Right lobe of liver (tissue), 6 donors: Measurements from ENCODE around the gene USP53. TPM values are rescaled to one million over a fixed set of nuclear protein-coding genes. Genes with fewer than 3 reads are reported as not detected.
A peak's percentile ranks its signal among the peaks of the same experiment; 100 is the strongest.

Source experiments
- ATAC-seq, 4 donors: fragments of 200-7000 bp; cut with Tn5 transposase; one replicate each; pipeline ENCODE4 v1.9.1; 2020; ENCODE audit warnings: mild to moderate bottlenecking in 4 of 4, moderate library complexity in 4 of 4
- DNase-seq, 3 donors: peaks; one replicate each; pipeline ENCODE4 v3.0.0-alpha.2; 2020
- H3K27ac ChIP-seq, 3 donors: fragments of 200-600 bp; one replicate each; pipeline ENCODE4 v1.8.0; 2022
- H3K27me3 ChIP-seq, 2 donors: fragments of 200-600 bp; one replicate each; pipeline ENCODE4 v1.8.0; 2022
- H3K36me3 ChIP-seq, 4 donors: fragments of 200-600 bp; sonication (generic) in 1 of 4; one replicate each; pipeline versions ENCODE4 v1.5.1 to v1.8.0; 2017 to 2022; ENCODE audit warnings: control low read depth in 1 of 4
- H3K4me1 ChIP-seq, 4 donors: fragments of 200-600 bp; sonication (generic) in 1 of 4; one replicate each; pipeline versions ENCODE4 v1.5.1 to v1.8.0; 2017 to 2022; ENCODE audit warnings: control low read depth in 1 of 4
- H3K4me3 ChIP-seq, 3 donors: fragments of 200-600 bp; one replicate each; pipeline ENCODE4 v1.8.0; 2022
- H3K9me3 ChIP-seq, 4 donors: fragments of 200-600 bp; sonication (generic) in 1 of 4; one replicate each; pipeline versions ENCODE4 v1.5.1 to v1.8.0; 2017 to 2022; ENCODE audit warnings: control low read depth in 1 of 4
- CTCF ChIP-seq, 4 donors: fragments of 200-600 bp in 3 of 4; fragments of 450-650 bp in 1 of 4; IDR thresholded peaks; one replicate each; pipeline versions ENCODE4 v1.5.1 to v1.8.0; 2016 to 2022; ENCODE audit warnings: antibody characterized with exemption in 4 of 4, mild to moderate bottlenecking in 2 of 4
- POLR2A ChIP-seq: fragments of 450-650 bp; IDR thresholded peaks from one replicate; pipeline ENCODE4 v1.6.1; 2017; ENCODE audit warnings: antibody characterized with exemption, mild to moderate bottlenecking
- WGBS: methylation state at CpG from one replicate; pipeline ENCODE4 v1.1.6; 2018; ENCODE audit warnings: low coverage, low lambda C conversion rate; ENCODE audit not compliant: insufficient coverage; ENCODE audit errors: missing lambda C conversion rate; 5-methylcytosine and 5-hydroxymethylcytosine counted together
- intact Hi-C, 2 donors: fragments of 100-400 bp; cut with DNase I; formaldehyde crosslinking; loops; one replicate each; pipeline versions ENCODE4 v1.11.2 to v1.14.1; 2022
- total RNA-seq, 6 experiments: library from RNA; depleted of rRNA in 2 of 6; stranded (reverse); fragments of >200 nt in 2 of 6; fragmentation: NEBNext Ultra II Directional in 3 of 6; extraction: Animal tissue kit (Norgen Biotek cat#: 25700) in 3 of 6; gene quantifications; one replicate each; pipeline versions ENCODE4 v1.1.0 to v1.2.4, GENCODE V29; 2016 to 2023
- donor health status: DM: no; HTN: yes; CAD: no.
- donor health status: DM: no; HTN: no; CAD: no.
- donor health status: DM: no; HTN: no; CAD: no.
- donor health status: DM: no; HTN: yes; CAD: no.
- donor health status: DM: no; HTN: yes; CAD: no.

USP53 gene
- total RNA-seq, 6 experiments from 2014 or later, result 6.4 to 12.5 (median 8.9) TPM

GRCh38 chr4:119229908-119230687 is 17.6 kb downstream of the USP53 start:
- H3K9me3 ChIP-seq, result no peaks in the 10 kb centered on the region
- TF ChIP-seq POLR2A (no peak), CTCF (IDR thresholded peaks at IDR 0.05) (no peak)
- H3K36me3 ChIP-seq, result no peaks in the 10 kb centered on the region
- 79% methylated on average over 4 of the region's 4 CpGs for WGBS
- H3K27me3 ChIP-seq, result no peaks in the 10 kb centered on the region
- no peak overlapping the region for H3K4me3 ChIP-seq
- H3K4me1 ChIP-seq, result no peaks in the 10 kb centered on the region
- no peak for DNase-seq
- intact Hi-C loops, result no loop called here
- ATAC-seq, result peak in 3 of 4 donors; percentile 56 to 69 (median 66)
- no peak overlapping the region for H3K27ac ChIP-seq

- Histone ChIP-seq H3K27me3 (no peaks in the 10 kb centered on the region), H3K9me3 (no peaks in the 10 kb centered on the region), H3K36me3 (no peaks in the 10 kb centered on the region), H3K4me3 (no peak overlapping the region), H3K27ac (no peak overlapping the region), H3K4me1 (no peaks in the 10 kb centered on the region)
- DNase-seq (no peak), ATAC-seq (no peak)
- WGBS, result 72% methylated on average over 3 of the region's 3 CpGs
- intact Hi-C loops, result no loop called here
- TF ChIP-seq CTCF (IDR thresholded peaks at IDR 0.05) (no peak), POLR2A (no peak)
Measured at GRCh38 chr4:119231491-119231890, 19.0 kb downstream of the USP53 start.

GRCh38 chr4:119232286-119232685 is 19.8 kb downstream of the USP53 start:
- no peaks in the 10 kb centered on the region for H3K9me3 ChIP-seq
- H3K27ac ChIP-seq, result no peak overlapping the region
- H3K4me1 ChIP-seq, result no peaks in the 10 kb centered on the region
- no peak for ATAC-seq
- no peak for DNase-seq
- TF ChIP-seq POLR2A (no peak), CTCF (IDR thresholded peaks at IDR 0.05) (no peak)
- no peak overlapping the region for H3K4me3 ChIP-seq
- no peaks in the 10 kb centered on the region for H3K27me3 ChIP-seq
- 100% methylated on average over 1 of the region's 1 CpG for WGBS
- no peaks in the 10 kb centered on the region for H3K36me3 ChIP-seq
- intact Hi-C loops, result no loop called here

GRCh38 chr4:119233191-119233590 is 20.7 kb downstream of the USP53 start:
- no peaks in the 10 kb centered on the region for H3K4me1 ChIP-seq
- no peak overlapping the region for H3K27ac ChIP-seq
- no peak overlapping the region for H3K4me3 ChIP-seq
- DNase-seq (no peak), ATAC-seq (no peak)
- no peaks in the 10 kb centered on the region for H3K27me3 ChIP-seq
- TF ChIP-seq CTCF (IDR thresholded peaks at IDR 0.05), result no peak
- no peak for TF ChIP-seq POLR2A
- intact Hi-C loops, result no loop called here
- no peaks in the 10 kb centered on the region for H3K36me3 ChIP-seq
- no peaks in the 10 kb centered on the region for H3K9me3 ChIP-seq
